Psoas muscle (tissue), 8 donors: ENCODE data around the gene CD44. TPM values are rescaled to one million over a fixed set of nuclear protein-coding genes. Genes with fewer than 3 reads are reported as not detected.

Experiments
- ATAC-seq, 4 donors: fragments of 200-7000 bp; cut with Tn5 transposase; one replicate each; pipeline ENCODE4 v1.9.1; 2020; ENCODE audit warnings: moderate library complexity in 3 of 4, mild to moderate bottlenecking in 2 of 4
- DNase-seq, 2 donors: peaks; one replicate each; pipeline ENCODE4 v3.0.0-alpha.2; 2020
- H3K27ac ChIP-seq: fragments of 200-600 bp; one replicate; pipeline ENCODE4 v1.8.0; 2022
- H3K27me3 ChIP-seq, 3 donors: fragments of 200-600 bp in 1 of 3; one replicate each; pipeline versions ENCODE4 v1.6.1 to v1.8.0; 2013 to 2022; ENCODE audit warnings: low read length in 2 of 3, mild to moderate bottlenecking in 2 of 3, moderate library complexity in 1 of 3; ENCODE audit not compliant: insufficient read depth in 3 of 3
- H3K36me3 ChIP-seq, 2 donors: fragments of 200-600 bp in 1 of 2; one replicate each; pipeline versions ENCODE4 v1.6.1 to v1.8.0; 2013 to 2022; ENCODE audit warnings: low read depth in 1 of 2, mild to moderate bottlenecking in 1 of 2, moderate library complexity in 1 of 2; ENCODE audit not compliant: insufficient read depth in 1 of 2
- H3K4me1 ChIP-seq: fragments of 200-600 bp; one replicate; pipeline ENCODE4 v1.8.0; 2022
- H3K4me3 ChIP-seq: fragments of 200-600 bp; one replicate; pipeline ENCODE4 v1.8.0; 2022; ENCODE audit warnings: mild to moderate bottlenecking
- H3K9me3 ChIP-seq: fragments of 200-600 bp; one replicate; pipeline ENCODE4 v1.8.0; 2022
- CTCF ChIP-seq: fragments of 200-600 bp; IDR thresholded peaks from one replicate; pipeline ENCODE4 v1.8.0; 2022; ENCODE audit warnings: antibody characterized with exemption
- WGBS, 3 donors: extraction: QIAGEN DNeasy Blood & Tissue Kit; methylation state at CpG; one replicate each; pipeline versions ENCODE4 v1.1.6 to v1.1.7; 2013; 5-methylcytosine and 5-hydroxymethylcytosine counted together
- intact Hi-C, 2 donors: fragments of 100-400 bp; cut with DNase I; formaldehyde crosslinking; loops; one replicate each; pipeline versions ENCODE4 v1.11.0 to v1.14.2; 2022
- polyA plus RNA-seq, 3 donors: library from polyadenylated mRNA; stranded (reverse); fragments of 200-250 nt; gene quantifications; one replicate each; pipeline ENCODE4 v1.2.3, GENCODE V29; 2013
- total RNA-seq, 4 donors: library from RNA; stranded (reverse); fragmentation: NEBNext Ultra II Directional in 2 of 4; extraction: Animal tissue kit (Norgen Biotek cat#: 25700) in 2 of 4; gene quantifications; one replicate each; pipeline versions ENCODE4 v1.2.1 to v1.2.4, GENCODE V29; 2021 to 2023
- donor health status: healthy with polysubstance abuse.
- donor health status: DM: no; HTN: no; CAD: no; lungs with moderate emphysema.
- donor health status: Bipolar disorder and iron deficiency.
- donor health status: healthy.
- donor health status: DM: yes; HTN: yes; CAD: no.
- donor health status: DM: no; HTN: no; CAD: no.
- donor health status: DM: no; HTN: no; CAD: no.
- donor health status: DM: yes; HTN: yes; CAD: no.

The CD44 gene
- total and polyA plus RNA-seq, 7 donors, result 3.4 to 35.4 (median 23.2) TPM

GRCh38 chr11:35109827-35110226 is 29.1 kb upstream of the CD44 start:
- intact Hi-C loops, result no loop called here
- Histone ChIP-seq H3K4me1 (no peaks in the 10 kb centered on the region), H3K27me3 (no peaks in the 10 kb centered on the region), H3K36me3 (no peaks in the 10 kb centered on the region), H3K27ac (no peak overlapping the region), H3K9me3 (no peaks in the 10 kb centered on the region), H3K4me3 (no peak overlapping the region)
- no peak for ATAC-seq
- no peak for DNase-seq
- TF ChIP-seq CTCF, result no peak

GRCh38 chr11:35111161-35112055 is 27.6 kb upstream of the CD44 start:
- ATAC-seq (peak in 1 of 4 donors; percentile 30), DNase-seq (no peak)
- H3K4me1 ChIP-seq, result no peaks in the 10 kb centered on the region
- no peak for TF ChIP-seq CTCF
- H3K9me3 ChIP-seq, result no peaks in the 10 kb centered on the region
- WGBS, 3 donors, result 85 to 89% (median 88%) methylated on average over 4 of the region's 4 CpGs
- no peaks in the 10 kb centered on the region for H3K36me3 ChIP-seq
- no peak overlapping the region for H3K4me3 ChIP-seq
- intact Hi-C loops, result no loop called here
- no peaks in the 10 kb centered on the region for H3K27me3 ChIP-seq
- H3K27ac ChIP-seq, result no peak overlapping the region

GRCh38 chr11:35112056-35112845 is 26.7 kb upstream of the CD44 start:
- DNase-seq, result no peak
- no peaks in the 10 kb centered on the region for H3K36me3 ChIP-seq
- no peak for TF ChIP-seq CTCF
- ATAC-seq, result no peak
- H3K9me3 ChIP-seq, result no peaks in the 10 kb centered on the region
- 88 to 89% (median 89%) methylated on average over 13 of the region's 13 CpGs for WGBS, 3 donors
- H3K27me3 ChIP-seq, result no peaks in the 10 kb centered on the region
- intact Hi-C loops, result no loop called here
- no peak overlapping the region for H3K4me3 ChIP-seq
- H3K4me1 ChIP-seq, result peaks cover 5% of the 10 kb centered on the region
- H3K27ac ChIP-seq, result no peak overlapping the region

GRCh38 chr11:35112846-35113105 is 26.2 kb upstream of the CD44 start:
- Histone ChIP-seq H3K4me3 (no peak overlapping the region), H3K27me3 (no peaks in the 10 kb centered on the region), H3K36me3 (no peaks in the 10 kb centered on the region), H3K4me1 (peaks cover 5% of the 10 kb centered on the region), H3K9me3 (no peaks in the 10 kb centered on the region), H3K27ac (no peak overlapping the region)
- intact Hi-C loops, result no loop called here
- ATAC-seq (no peak), DNase-seq (no peak)
- no peak for TF ChIP-seq CTCF
- WGBS, 3 donors, result 97 to 100% (median 98%) methylated on average over 1 of the region's 1 CpG
